Lung (tissue), 12 donors: ENCODE measurements around the gene PRRG1. TPM values are rescaled to one million over a fixed set of nuclear protein-coding genes. Genes with fewer than 3 reads are reported as not detected.

Experiments
- ATAC-seq: fragments of 200-7000 bp; cut with Tn5 transposase; one replicate; pipeline ENCODE4 v1.9.1; 2020; ENCODE audit warnings: moderate number of reproducible peaks; ENCODE audit not compliant: insufficient read depth, low FRiP score
- DNase-seq, 3 donors: peaks; one replicate each; pipeline ENCODE4 v3.0.0-alpha.2; 2013 to 2017
- H3K27ac ChIP-seq, 2 donors: one replicate each; pipeline ENCODE4 v1.5.1; 2013; ENCODE audit warnings: mild to moderate bottlenecking in 2 of 2, moderate library complexity in 2 of 2, control low read depth in 1 of 2, inconsistent platforms in 1 of 2, low read depth in 1 of 2, low read length in 1 of 2
- H3K27me3 ChIP-seq, 3 donors: one replicate each; pipeline ENCODE4 v1.5.1; 2013; ENCODE audit warnings: low read length in 2 of 3; ENCODE audit not compliant: control insufficient read depth in 3 of 3, insufficient read depth in 3 of 3
- H3K36me3 ChIP-seq, 4 donors: one replicate each; pipeline ENCODE4 v1.5.1; 2013; ENCODE audit warnings: low read length in 4 of 4, mild to moderate bottlenecking in 1 of 4, moderate library complexity in 1 of 4; ENCODE audit not compliant: control insufficient read depth in 4 of 4, insufficient read depth in 4 of 4
- H3K4me1 ChIP-seq, 5 donors: one replicate each; pipeline ENCODE4 v1.5.1; 2013; ENCODE audit warnings: low read length in 5 of 5, mild to moderate bottlenecking in 2 of 5, moderate library complexity in 1 of 5; ENCODE audit not compliant: control insufficient read depth in 5 of 5, insufficient read depth in 5 of 5
- H3K4me3 ChIP-seq: one replicate; pipeline ENCODE4 v1.5.1; 2013; ENCODE audit warnings: mild to moderate bottlenecking, control low read depth, moderate library complexity
- H3K9ac ChIP-seq, 2 donors: one replicate each; pipeline ENCODE4 v1.5.1; 2013; ENCODE audit warnings: low read length in 2 of 2, control low read depth in 1 of 2; ENCODE audit not compliant: insufficient read depth in 1 of 2
- H3K9me3 ChIP-seq, 4 donors: one replicate each; pipeline ENCODE4 v1.5.1; 2013; ENCODE audit warnings: low read length in 3 of 4, mild to moderate bottlenecking in 1 of 4, moderate library complexity in 1 of 4; ENCODE audit not compliant: control insufficient read depth in 4 of 4, insufficient read depth in 3 of 4
- CTCF ChIP-seq: IDR thresholded peaks from 2 replicates; pipeline ENCODE4 v1.5.1; 2012; ENCODE audit warnings: mild to moderate bottlenecking; ENCODE audit errors: control extremely low read depth, extremely low read depth
- WGBS, 2 donors: extraction: QIAGEN DNeasy Blood & Tissue Kit; methylation state at CpG; one replicate each; pipeline ENCODE4 v1.1.7; 2013; 5-methylcytosine and 5-hydroxymethylcytosine counted together
- polyA plus RNA-seq, 2 donors: library from polyadenylated mRNA; stranded (reverse); fragments of 200-250 nt; gene quantifications; one replicate each; pipeline ENCODE4 v1.2.1, GENCODE V29; 2013
- total RNA-seq, 2 donors: library from RNA; depleted of rRNA in 1 of 2; stranded (reverse); fragments of >200 nt in 1 of 2; gene quantifications; one replicate each; pipeline ENCODE4 v1.2.1, GENCODE V29; 2014 to 2021
- donor health status: control.
- donor health status: control.
- donor health status: Bipolar disorder and iron deficiency.
- donor health status: healthy.
- donor health status: DM: yes; HTN: yes; CAD: no.

PRRG1 gene
- total and polyA plus RNA-seq, 4 donors = 2.1 to 15.0 (median 3.8) TPM

- peak in 1 of 3 donors; percentile 19 for DNase-seq
- H3K4me1 ChIP-seq = peaks cover 0 to 3% (median 0%) of the 10 kb centered on the region in 5 donors
- no peak overlapping the region for H3K27ac ChIP-seq
- H3K9me3 ChIP-seq = no peaks in the 10 kb centered on the region
- 47 to 57% methylated on average over 8 of the region's 8 CpGs for WGBS, 2 donors
- no peak for TF ChIP-seq CTCF
- no peak for ATAC-seq
- H3K9ac ChIP-seq = no peak overlapping the region
- H3K36me3 ChIP-seq = no peaks in the 10 kb centered on the region
- H3K27me3 ChIP-seq = peaks cover 0 to 12% (median 11%) of the 10 kb centered on the region in 3 donors
- no peak overlapping the region for H3K4me3 ChIP-seq
Measured at GRCh38 chrX:37332987-37333658, 16.0 kb upstream of the PRRG1 start.

- DNase-seq (peak in 2 of 3 donors; percentile 35 to 60), ATAC-seq (no peak)
- H3K9ac ChIP-seq = no peak overlapping the region
- H3K9me3 ChIP-seq = no peaks in the 10 kb centered on the region
- no peak for TF ChIP-seq CTCF
- peaks cover 0 to 15% (median 2%) of the 10 kb centered on the region in 5 donors for H3K4me1 ChIP-seq
- no peak overlapping the region for H3K27ac ChIP-seq
- 60 to 73% methylated on average over 1 of the region's 1 CpG for WGBS, 2 donors
- peaks cover 0 to 6% (median 4%) of the 10 kb centered on the region in 3 donors for H3K27me3 ChIP-seq
- H3K4me3 ChIP-seq = no peak overlapping the region
- no peaks in the 10 kb centered on the region for H3K36me3 ChIP-seq
Measured at GRCh38 chrX:37347420-37347819, 1.7 kb upstream of the PRRG1 start.

GRCh38 chrX:37348231-37348970 lies 763 bp upstream of the PRRG1 start:
- H3K4me3 ChIP-seq = no peak overlapping the region
- H3K9me3 ChIP-seq = no peaks in the 10 kb centered on the region
- peak overlapping the region; percentile 66 to 76 for H3K27ac ChIP-seq
- H3K27me3 ChIP-seq = peaks cover 0 to 5% (median 4%) of the 10 kb centered on the region in 3 donors
- peak overlapping the region in 1 of 2 donors; percentile 8 for H3K9ac ChIP-seq
- peaks cover 0 to 15% (median 2%) of the 10 kb centered on the region in 5 donors for H3K4me1 ChIP-seq
- DNase-seq (peak; percentile 30 to 81 (median 74)), ATAC-seq (no peak)
- 45 to 49% methylated on average over 11 of the region's 11 CpGs for WGBS, 2 donors
- no peaks in the 10 kb centered on the region for H3K36me3 ChIP-seq
- no peak for TF ChIP-seq CTCF
